HL-60 (cell line): Measurements from ENCODE around the gene CDYL2.

ENCODE experiments used
- DNase-seq, 2 experiments: peaks; one replicate each; pipeline ENCODE4 v3.0.0-alpha.2; 2010 to 2020; ENCODE audit warnings: low read depth in 1 of 2, low spot score in 1 of 2
- H3K27ac ChIP-seq: fragments of 250-450 bp; sonication (Bioruptor Pico); replicated peaks from 2 replicates; pipeline ENCODE4 v1.5.1; 2020; ENCODE audit warnings: mild to moderate bottlenecking, moderate library complexity
- H3K27me3 ChIP-seq: fragments of 250-450 bp; sonication (Bioruptor Pico); 2 replicates; pipeline ENCODE4 v1.5.1; 2021; ENCODE audit warnings: mild to moderate bottlenecking, moderate library complexity; ENCODE audit not compliant: insufficient read depth, poor library complexity, severe bottlenecking
- H3K4me3 ChIP-seq: replicated peaks from 2 replicates; pipeline ENCODE4 v1.5.1; 2011; ENCODE audit warnings: mild to moderate bottlenecking, control low read depth, low read length; ENCODE audit not compliant: insufficient read depth
- CTCF ChIP-seq: IDR thresholded peaks from one replicate; pipeline ENCODE4 v1.5.1; 2011; ENCODE audit warnings: low read length, control low read depth, inconsistent platforms; ENCODE audit not compliant: insufficient read depth
- GABPA ChIP-seq: IDR thresholded peaks from 2 replicates; pipeline ENCODE4 v1.6.1; 2012; ENCODE audit warnings: low read depth
- POLR2AphosphoS5 ChIP-seq: IDR thresholded peaks from 2 replicates; pipeline ENCODE4 v1.6.1; 2012; ENCODE audit warnings: low read depth
- SPI1 ChIP-seq: IDR thresholded peaks from 2 replicates; pipeline ENCODE4 v1.6.1; 2012; ENCODE audit warnings: low read depth, mild to moderate bottlenecking, borderline replicate concordance
- TF ChIP-seq, protein P1 (sequence below): IDR thresholded peaks from 2 replicates; pipeline ENCODE4 v1.6.1; 2012; ENCODE audit warnings: low read depth; ENCODE audit not compliant: insufficient replicate concordance

Gene CDYL2

GRCh38 chr16:80759419-80760162 is 44.8 kb downstream of the CDYL2 start:
- TF ChIP-seq SPI1 (no peak), CTCF (no peak), GABPA (no peak), POLR2AphosphoS5 (no peak)
- TF ChIP-seq, protein P1, sequence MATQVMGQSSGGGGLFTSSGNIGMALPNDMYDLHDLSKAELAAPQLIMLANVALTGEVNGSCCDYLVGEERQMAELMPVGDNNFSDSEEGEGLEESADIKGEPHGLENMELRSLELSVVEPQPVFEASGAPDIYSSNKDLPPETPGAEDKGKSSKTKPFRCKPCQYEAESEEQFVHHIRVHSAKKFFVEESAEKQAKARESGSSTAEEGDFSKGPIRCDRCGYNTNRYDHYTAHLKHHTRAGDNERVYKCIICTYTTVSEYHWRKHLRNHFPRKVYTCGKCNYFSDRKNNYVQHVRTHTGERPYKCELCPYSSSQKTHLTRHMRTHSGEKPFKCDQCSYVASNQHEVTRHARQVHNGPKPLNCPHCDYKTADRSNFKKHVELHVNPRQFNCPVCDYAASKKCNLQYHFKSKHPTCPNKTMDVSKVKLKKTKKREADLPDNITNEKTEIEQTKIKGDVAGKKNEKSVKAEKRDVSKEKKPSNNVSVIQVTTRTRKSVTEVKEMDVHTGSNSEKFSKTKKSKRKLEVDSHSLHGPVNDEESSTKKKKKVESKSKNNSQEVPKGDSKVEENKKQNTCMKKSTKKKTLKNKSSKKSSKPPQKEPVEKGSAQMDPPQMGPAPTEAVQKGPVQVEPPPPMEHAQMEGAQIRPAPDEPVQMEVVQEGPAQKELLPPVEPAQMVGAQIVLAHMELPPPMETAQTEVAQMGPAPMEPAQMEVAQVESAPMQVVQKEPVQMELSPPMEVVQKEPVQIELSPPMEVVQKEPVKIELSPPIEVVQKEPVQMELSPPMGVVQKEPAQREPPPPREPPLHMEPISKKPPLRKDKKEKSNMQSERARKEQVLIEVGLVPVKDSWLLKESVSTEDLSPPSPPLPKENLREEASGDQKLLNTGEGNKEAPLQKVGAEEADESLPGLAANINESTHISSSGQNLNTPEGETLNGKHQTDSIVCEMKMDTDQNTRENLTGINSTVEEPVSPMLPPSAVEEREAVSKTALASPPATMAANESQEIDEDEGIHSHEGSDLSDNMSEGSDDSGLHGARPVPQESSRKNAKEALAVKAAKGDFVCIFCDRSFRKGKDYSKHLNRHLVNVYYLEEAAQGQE: no peak
- DNase-seq: no peak
- H3K27ac ChIP-seq: no peak overlapping the region
- no peak overlapping the region for H3K4me3 ChIP-seq
- no peaks in the 10 kb centered on the region for H3K27me3 ChIP-seq

DNA sequence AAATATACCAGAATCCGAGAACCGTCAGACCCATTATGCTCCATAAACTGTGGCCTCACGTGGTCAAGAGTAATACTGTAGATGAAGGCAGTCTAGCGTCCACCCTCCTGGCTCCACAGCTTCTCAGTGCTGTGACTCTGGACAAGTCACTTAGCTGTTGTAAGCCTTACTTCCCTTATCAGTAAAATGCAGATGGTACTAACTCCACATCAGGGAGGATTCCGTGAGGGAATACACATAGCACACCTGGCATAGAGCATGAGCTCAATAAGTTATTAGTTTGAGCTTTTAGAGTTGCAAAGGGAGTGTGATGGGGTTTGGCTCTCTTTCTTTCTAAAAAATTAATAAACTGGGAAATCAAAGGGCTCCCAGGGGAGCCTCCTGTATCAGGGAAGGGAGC is 49.9 kb downstream of the CDYL2 start:
- DNase-seq: no peak
- Histone ChIP-seq H3K27me3 (no peaks in the 10 kb centered on the region), H3K4me3 (no peak overlapping the region), H3K27ac (no peak overlapping the region)
- TF ChIP-seq CTCF (no peak), GABPA (no peak), POLR2AphosphoS5 (no peak), SPI1 (no peak)
- TF ChIP-seq, protein P1: no peak

- no peak overlapping the region for H3K27ac ChIP-seq
- DNase-seq: no peak
- TF ChIP-seq GABPA (no peak), SPI1 (no peak), POLR2AphosphoS5 (no peak), CTCF (no peak)
- TF ChIP-seq, protein P1: no peak
- H3K4me3 ChIP-seq: no peak overlapping the region
- H3K27me3 ChIP-seq: no peaks in the 10 kb centered on the region
Observed at GRCh38 chr16:80752541-80752940, 51.9 kb downstream of the CDYL2 start.
